Spleen (tissue), 11 donors: ENCODE results near the gene PAK4. TPM values are rescaled to one million over a fixed set of nuclear protein-coding genes. Genes with fewer than 3 reads are reported as not detected.
A peak's percentile ranks its signal among the peaks of the same experiment; 100 is the strongest.

ENCODE experiments used
- DNase-seq: peaks from one replicate; pipeline ENCODE4 v3.0.0-alpha.2; 2020
- H3K27ac ChIP-seq, 8 donors: fragments of 200-600 bp; sonication (generic) in 7 of 8; 1 replicate in 4 of 8; 2 replicates in 4 of 8; pipeline versions ENCODE4 v1.5.0 to v1.8.0; 2016 to 2021; ENCODE audit warnings: inconsistent platforms in 4 of 8, mild to moderate bottlenecking in 4 of 8, moderate library complexity in 1 of 8
- H3K27me3 ChIP-seq, 7 donors: fragments of 200-600 bp; sonication (generic) in 6 of 7; replicated peaks in 1 of 7; 1 replicate in 4 of 7; 2 replicates in 3 of 7; pipeline versions ENCODE4 v1.5.0 to v1.8.0; 2016 to 2021; ENCODE audit warnings: inconsistent platforms in 3 of 7, mild to moderate bottlenecking in 1 of 7
- H3K36me3 ChIP-seq, 6 donors: fragments of 200-600 bp; sonication (generic) in 5 of 6; 1 replicate in 4 of 6; 2 replicates in 2 of 6; pipeline versions ENCODE4 v1.5.0 to v1.8.0; 2016 to 2021; ENCODE audit warnings: inconsistent platforms in 2 of 6
- H3K4me1 ChIP-seq, 6 donors: fragments of 200-600 bp; sonication (generic) in 5 of 6; 1 replicate in 3 of 6; 2 replicates in 3 of 6; pipeline versions ENCODE4 v1.5.0 to v1.8.0; 2016 to 2021; ENCODE audit warnings: inconsistent platforms in 3 of 6
- H3K4me3 ChIP-seq, 8 donors: fragments of 200-600 bp; sonication (generic) in 7 of 8; 1 replicate in 4 of 8; 2 replicates in 4 of 8; pipeline versions ENCODE4 v1.5.0 to v1.8.0; 2016 to 2021; ENCODE audit warnings: inconsistent platforms in 4 of 8, mild to moderate bottlenecking in 4 of 8, moderate library complexity in 2 of 8
- H3K9me3 ChIP-seq, 8 donors: fragments of 200-600 bp; sonication (generic) in 7 of 8; 1 replicate in 4 of 8; 2 replicates in 4 of 8; pipeline versions ENCODE4 v1.5.0 to v1.8.0; 2016 to 2021; ENCODE audit warnings: inconsistent platforms in 4 of 8
- POLR2A ChIP-seq, 3 donors: fragments of 450-650 bp; IDR thresholded peaks; one replicate each; pipeline ENCODE4 v1.5.1; 2017; ENCODE audit warnings: antibody characterized with exemption in 3 of 3, mild to moderate bottlenecking in 1 of 3
- POLR2AphosphoS5 ChIP-seq, 3 donors: sonication (generic); formaldehyde crosslinking; IDR thresholded peaks; one replicate each; pipeline ENCODE4 v1.5.1; 2017; ENCODE audit warnings: antibody characterized with exemption in 3 of 3
- WGBS, 5 donors: extraction: QIAGEN DNeasy Blood & Tissue Kit in 3 of 5; methylation state at CpG; one replicate each; pipeline versions ENCODE4 v1.1.5 to v1.1.7; 2013 to 2018; 5-methylcytosine and 5-hydroxymethylcytosine counted together
- intact Hi-C: fragments of 100-400 bp; cut with DNase I; formaldehyde crosslinking; loops from one replicate; pipeline ENCODE4 v1.15.0; 2023; ENCODE audit warnings: low total_unique reads
- polyA plus RNA-seq, 3 donors: library from polyadenylated mRNA; stranded (reverse); fragments of 200-250 nt; gene quantifications; one replicate each; pipeline ENCODE4 v1.2.1, GENCODE V29; 2013
- total RNA-seq, 7 donors: library from RNA; depleted of rRNA in 3 of 7; stranded (reverse); fragments of >200 nt in 3 of 7; fragmentation: NEBNext Ultra II Directional in 4 of 7; extraction: Animal tissue kit (Norgen Biotek cat#: 25700) in 4 of 7; gene quantifications; one replicate each; pipeline versions ENCODE4 v1.1.0 to v1.2.1, GENCODE V29; 2016 to 2021
- TF ChIP-seq, protein P1 (sequence below), 11 experiments: fragments of 200-600 bp in 7 of 11; fragments of 450-650 bp in 4 of 11; sonication (generic) in 4 of 11; IDR thresholded peaks in 8 of 11; conservative IDR thresholded peaks in 3 of 11; 1 replicate in 7 of 11; 2 replicates in 4 of 11; pipeline versions ENCODE4 v1.4.0 to v1.8.0; 2016 to 2021; ENCODE audit warnings: antibody characterized with exemption in 11 of 11, inconsistent platforms in 4 of 11, mild to moderate bottlenecking in 1 of 11
- donor health status: healthy with polysubstance abuse.
- donor health status: DM: no; HTN: no; CAD: no; lungs with moderate emphysema.
- donor health status: DM: no; HTN: no; CAD: no.
- donor health status: Bipolar disorder and iron deficiency.
- donor health status: healthy.
- donor health status: DM: no; HTN: no; CAD: no.
- donor health status: DM: yes; HTN: yes; CAD: no.

PAK4 gene
- total and polyA plus RNA-seq, 10 donors: 5.2 to 27.8 (median 14.7) TPM

DNA sequence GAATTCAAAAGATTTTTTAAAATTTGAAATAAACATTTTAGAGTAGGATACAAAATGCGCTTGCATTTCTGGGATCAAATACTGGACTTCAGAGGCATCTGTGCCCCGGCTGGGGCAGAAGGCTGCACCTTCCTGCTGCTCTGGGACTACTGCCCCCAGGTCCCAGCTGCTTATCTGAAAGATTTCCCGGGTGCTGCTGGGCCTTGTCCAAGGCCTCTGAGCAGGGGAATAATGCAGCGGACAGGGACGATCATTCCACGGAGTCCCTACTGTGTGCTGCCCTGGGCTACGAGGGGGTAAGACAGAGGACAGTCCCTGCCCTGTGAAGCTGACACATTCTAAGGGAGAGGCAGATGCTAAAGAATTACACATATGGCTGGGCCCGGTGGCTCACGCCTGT is 38.0 kb downstream of the PAK4 start:
- Histone ChIP-seq H3K27ac (no peak overlapping the region), H3K36me3 (peaks cover 0 to 23% (median 0%) of the 10 kb centered on the region in 6 donors), H3K4me1 (peaks cover 6 to 67% (median 38%) of the 10 kb centered on the region in 6 donors), H3K27me3 (no peaks in the 10 kb centered on the region), H3K9me3 (no peaks in the 10 kb centered on the region), H3K4me3 (no peak overlapping the region)
- intact Hi-C loops: no loop called here
- DNase-seq: no peak
- no peak for TF ChIP-seq POLR2AphosphoS5 (IDR thresholded peaks at IDR 0.05)
- TF ChIP-seq, protein P1, sequence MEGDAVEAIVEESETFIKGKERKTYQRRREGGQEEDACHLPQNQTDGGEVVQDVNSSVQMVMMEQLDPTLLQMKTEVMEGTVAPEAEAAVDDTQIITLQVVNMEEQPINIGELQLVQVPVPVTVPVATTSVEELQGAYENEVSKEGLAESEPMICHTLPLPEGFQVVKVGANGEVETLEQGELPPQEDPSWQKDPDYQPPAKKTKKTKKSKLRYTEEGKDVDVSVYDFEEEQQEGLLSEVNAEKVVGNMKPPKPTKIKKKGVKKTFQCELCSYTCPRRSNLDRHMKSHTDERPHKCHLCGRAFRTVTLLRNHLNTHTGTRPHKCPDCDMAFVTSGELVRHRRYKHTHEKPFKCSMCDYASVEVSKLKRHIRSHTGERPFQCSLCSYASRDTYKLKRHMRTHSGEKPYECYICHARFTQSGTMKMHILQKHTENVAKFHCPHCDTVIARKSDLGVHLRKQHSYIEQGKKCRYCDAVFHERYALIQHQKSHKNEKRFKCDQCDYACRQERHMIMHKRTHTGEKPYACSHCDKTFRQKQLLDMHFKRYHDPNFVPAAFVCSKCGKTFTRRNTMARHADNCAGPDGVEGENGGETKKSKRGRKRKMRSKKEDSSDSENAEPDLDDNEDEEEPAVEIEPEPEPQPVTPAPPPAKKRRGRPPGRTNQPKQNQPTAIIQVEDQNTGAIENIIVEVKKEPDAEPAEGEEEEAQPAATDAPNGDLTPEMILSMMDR (IDR thresholded peaks at IDR 0.05 in 8 of 11, conservative IDR thresholded peaks at IDR 0.05 in 3 of 11): no peak
- TF ChIP-seq POLR2A (IDR thresholded peaks at IDR 0.05): no peak
- 88 to 97% (median 93%) methylated on average over 9 of the region's 9 CpGs for WGBS, 5 donors

DNA sequence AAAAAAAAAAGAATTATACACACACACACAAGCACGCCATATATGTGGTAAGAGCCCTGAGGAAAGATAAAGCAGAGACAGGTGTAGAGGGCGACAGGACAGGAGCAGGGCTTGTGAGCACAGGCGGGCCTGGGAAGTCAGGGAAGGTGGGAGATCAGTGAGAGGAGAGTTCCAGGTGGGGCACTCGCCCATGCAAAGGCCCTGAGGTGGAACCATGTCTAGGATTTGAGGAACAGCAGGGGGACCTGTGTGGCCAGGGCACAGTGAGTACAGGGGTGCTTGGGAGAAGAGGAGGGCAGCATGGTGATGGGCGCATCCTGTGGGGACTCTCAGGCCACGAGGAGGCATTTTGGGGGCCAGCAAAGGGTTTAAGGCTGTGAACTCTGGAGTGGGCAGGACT is 38.7 kb downstream of the PAK4 start:
- Histone ChIP-seq H3K4me3 (no peak overlapping the region), H3K27ac (no peak overlapping the region), H3K9me3 (no peaks in the 10 kb centered on the region), H3K4me1 (peaks cover 6 to 60% (median 35%) of the 10 kb centered on the region in 6 donors), H3K27me3 (no peaks in the 10 kb centered on the region), H3K36me3 (peaks cover 0 to 23% (median 2%) of the 10 kb centered on the region in 6 donors)
- DNase-seq: no peak
- intact Hi-C loops: no loop called here
- TF ChIP-seq POLR2A (IDR thresholded peaks at IDR 0.05): no peak
- TF ChIP-seq POLR2AphosphoS5 (IDR thresholded peaks at IDR 0.05): no peak
- TF ChIP-seq, protein P1 (IDR thresholded peaks at IDR 0.05 in 8 of 11, conservative IDR thresholded peaks at IDR 0.05 in 3 of 11): no peak
- 88 to 96% (median 92%) methylated on average over 6 of the region's 6 CpGs for WGBS, 5 donors

DNA sequence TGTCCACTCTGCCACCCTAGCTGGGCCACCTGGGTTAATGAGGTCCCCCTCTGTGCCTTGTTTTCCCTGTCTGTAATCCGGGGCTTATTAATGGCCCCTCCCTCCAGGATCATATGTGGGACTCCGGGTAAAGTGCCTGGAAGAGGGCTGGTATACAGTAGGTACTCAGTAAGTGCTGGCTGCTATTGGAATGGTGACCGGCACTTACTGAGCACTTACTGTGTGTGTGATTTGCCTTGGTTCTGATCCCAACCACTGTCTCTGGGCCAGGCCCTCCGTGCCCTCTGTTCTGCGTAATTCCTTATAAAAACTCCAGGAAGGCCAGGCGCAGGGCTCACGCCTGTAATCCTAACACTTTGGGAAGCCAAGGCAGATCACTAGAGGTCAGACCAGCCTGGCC is 40.3 kb downstream of the PAK4 start:
- Histone ChIP-seq H3K4me1 (peaks cover 0 to 45% (median 21%) of the 10 kb centered on the region in 6 donors), H3K36me3 (peaks cover 0 to 30% (median 16%) of the 10 kb centered on the region in 6 donors), H3K4me3 (no peak overlapping the region), H3K27ac (peak overlapping the region in 2 of 8 donors; percentile 66 to 74), H3K9me3 (no peaks in the 10 kb centered on the region), H3K27me3 (no peaks in the 10 kb centered on the region)
- intact Hi-C loops: no loop called here
- no peak for DNase-seq
- WGBS, 5 donors: 85 to 98% (median 95%) methylated on average over 6 to 7 of the region's 7 CpGs
- no peak for TF ChIP-seq POLR2AphosphoS5 (IDR thresholded peaks at IDR 0.05)
- TF ChIP-seq, protein P1 (IDR thresholded peaks at IDR 0.05 in 8 of 11, conservative IDR thresholded peaks at IDR 0.05 in 3 of 11): no peak
- TF ChIP-seq POLR2A (IDR thresholded peaks at IDR 0.05): no peak

DNA sequence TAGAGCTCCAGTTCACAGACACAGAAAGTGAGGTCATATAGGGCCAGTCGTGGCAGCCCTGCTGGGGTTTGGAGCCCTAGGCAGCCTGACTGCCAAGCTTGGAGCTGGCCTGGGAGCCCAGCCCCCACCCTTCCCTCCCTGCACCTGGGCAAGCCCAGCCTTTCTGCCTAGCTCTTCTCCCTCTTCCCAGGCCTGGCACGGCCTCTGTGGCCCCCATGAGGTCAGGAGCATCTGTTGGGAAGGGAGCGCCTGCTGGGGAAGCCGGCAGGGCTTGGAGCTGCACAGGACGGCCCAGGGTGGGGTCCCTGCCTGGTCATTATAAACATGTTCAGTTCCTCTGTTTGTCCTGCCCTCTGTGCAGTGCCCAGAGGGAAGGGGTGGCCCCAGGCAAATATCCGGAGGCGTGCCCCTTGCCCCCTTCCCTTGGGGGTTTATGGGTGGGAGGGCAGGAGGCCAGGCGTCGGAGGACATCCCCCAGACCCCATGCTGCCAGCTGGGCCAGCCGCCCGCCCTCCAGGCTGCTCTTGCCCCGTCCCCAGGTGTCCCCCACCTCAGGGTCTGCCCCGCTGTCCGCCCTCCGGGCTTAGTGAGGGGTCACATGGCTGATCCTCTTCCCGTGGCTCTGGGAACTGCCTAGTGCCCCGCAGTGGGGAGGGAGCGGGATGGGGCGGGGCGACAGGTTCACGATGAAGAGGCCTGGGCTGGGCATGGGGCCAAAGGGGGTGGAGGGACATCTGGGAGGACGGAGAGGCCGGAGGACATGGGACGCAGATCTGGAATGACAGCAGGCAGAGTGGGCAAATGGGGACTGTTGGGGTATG is 41.2 kb downstream of the PAK4 start:
- peak; percentile 87 for DNase-seq
- peak in 2 of 3 donors; percentile 59 to 71 for TF ChIP-seq POLR2AphosphoS5 (IDR thresholded peaks at IDR 0.05)
- TF ChIP-seq, protein P1 (IDR thresholded peaks at IDR 0.05 in 8 of 11, conservative IDR thresholded peaks at IDR 0.05 in 3 of 11): no peak
- intact Hi-C loops: no loop called here

More for the DNA sequence above, 41.2 kb downstream of the PAK4 start:
- H3K4me3 ChIP-seq: peak overlapping the region in 2 of 8 donors; percentile 14 to 34
- peaks cover 0 to 40% (median 19%) of the 10 kb centered on the region in 6 donors for H3K36me3 ChIP-seq
- no peaks in the 10 kb centered on the region for H3K9me3 ChIP-seq
- no peaks in the 10 kb centered on the region for H3K27me3 ChIP-seq
- H3K27ac ChIP-seq: peak overlapping the region in 7 of 8 donors; percentile 32 to 74 (median 51)
- WGBS, 5 donors: 62 to 80% (median 76%) methylated on average over 14 to 24 of the region's 24 CpGs
- H3K4me1 ChIP-seq: peaks cover 0 to 35% (median 14%) of the 10 kb centered on the region in 6 donors
